Measurements from ENCODE around the gene AS3MT.
"Not testable (repeated sequence)": the region's sequence is repeated elsewhere in the genome, so short reads cannot be mapped to it uniquely, and the experiment has no call there.

AS3MT gene

GRCh38 chr10:102919246-102919959 lies 50.1 kb downstream of the AS3MT start:
- DNase-seq (ENCODE audit: low read depth in 2 of 2) = peak in 1 of 2 donors; percentile 9

- no peak for DNase-seq (ENCODE audit: low read depth in 2 of 2)
These were observed 50.9 kb downstream of the AS3MT start for GRCh38 chr10:102919992-102920739.

DNA sequence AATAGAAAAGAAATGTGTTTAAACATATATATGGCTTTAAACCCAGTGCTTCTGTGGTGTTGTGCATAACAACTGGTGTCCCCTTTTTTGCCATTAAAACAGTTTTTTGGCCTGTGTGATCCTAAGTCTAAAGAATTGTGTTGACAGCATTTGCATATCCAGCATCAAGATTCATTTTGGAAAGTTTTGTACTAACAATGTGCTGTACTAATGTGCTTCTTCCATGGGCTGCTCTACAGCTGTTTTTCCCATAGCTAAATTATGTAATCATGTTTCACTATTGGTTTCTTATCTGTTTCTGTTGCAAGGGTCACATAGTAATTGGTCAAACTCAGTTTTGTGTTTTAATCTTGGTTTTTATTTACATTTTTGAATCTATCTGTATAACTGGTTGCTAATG lies 54.3 kb downstream of the AS3MT start:
- DNase-seq (ENCODE audit: low read depth in 2 of 2) = no peak

DNA sequence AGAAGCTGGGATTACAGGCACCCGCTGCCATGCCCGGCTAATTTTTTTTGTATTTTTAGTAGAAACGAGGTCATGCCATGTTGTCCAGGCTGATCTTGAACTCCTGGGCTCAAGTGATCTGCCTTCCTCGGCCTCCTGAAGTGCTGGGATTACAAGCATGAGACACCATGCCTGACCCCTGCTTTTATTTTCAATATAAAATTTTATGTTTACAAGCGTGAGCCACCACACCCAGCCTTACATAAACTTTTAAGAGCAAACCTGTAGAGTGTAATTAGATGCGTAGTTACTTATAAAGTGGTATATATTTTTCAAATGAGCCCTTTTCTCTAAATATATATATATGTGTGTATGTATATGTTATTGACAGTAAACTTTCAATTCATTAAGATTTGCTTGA lies 57.6 kb downstream of the AS3MT start:
- DNase-seq (ENCODE audit: low read depth in 2 of 2) = no peak

GRCh38 chr10:102927311-102928010 lies 58.2 kb downstream of the AS3MT start:
- DNase-seq (ENCODE audit: low read depth in 2 of 2) = no peak

GRCh38 chr10:102928442-102928841 lies 59.2 kb downstream of the AS3MT start:
- not testable (repeated sequence) for DNase-seq (ENCODE audit: low read depth in 2 of 2)

- DNase-seq (ENCODE audit: low read depth in 2 of 2) = no peak
These were observed 61.5 kb downstream of the AS3MT start for GRCh38 chr10:102930720-102931119.

- no peak for DNase-seq (ENCODE audit: low read depth in 2 of 2)
These were observed 62.4 kb downstream of the AS3MT start for GRCh38 chr10:102931643-102932042.

GRCh38 chr10:102935505-102935904 lies 66.2 kb downstream of the AS3MT start:
- no peak for DNase-seq (ENCODE audit: low read depth in 2 of 2)

DNA sequence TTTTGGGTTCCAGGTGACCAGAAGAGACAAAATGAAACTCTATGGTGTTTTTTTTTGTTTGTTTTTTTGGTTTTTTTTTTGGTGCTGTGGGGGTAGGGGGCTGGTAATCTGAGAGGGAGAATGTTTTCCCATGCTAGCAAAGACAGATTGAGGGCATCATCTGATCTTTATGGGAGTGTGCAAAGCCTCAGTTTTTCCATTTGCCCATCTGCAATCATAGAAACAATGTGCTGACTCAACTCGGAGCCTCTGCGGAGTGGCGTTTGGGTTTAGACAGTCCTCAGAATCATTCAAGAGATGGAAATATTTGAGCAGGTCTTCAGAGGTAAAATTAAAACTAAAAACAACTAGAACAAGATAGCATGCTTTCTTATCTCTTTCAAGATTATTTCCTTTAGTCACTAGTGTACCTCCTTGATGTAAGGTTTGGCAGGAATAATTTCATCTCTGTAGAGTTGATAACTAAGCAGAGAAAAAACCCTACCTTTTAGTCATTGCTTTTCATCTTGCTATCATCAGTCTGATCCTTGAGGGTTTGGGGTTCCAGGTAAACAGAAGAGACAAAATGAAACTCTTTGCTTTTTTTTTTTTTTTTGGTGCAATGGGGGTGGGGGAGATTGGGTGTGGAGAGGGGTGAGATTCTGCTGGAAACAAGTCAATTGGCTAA lies 66.8 kb downstream of the AS3MT start:
- peak; percentile 11 to 22 for DNase-seq (ENCODE audit: low read depth in 2 of 2)

DNA sequence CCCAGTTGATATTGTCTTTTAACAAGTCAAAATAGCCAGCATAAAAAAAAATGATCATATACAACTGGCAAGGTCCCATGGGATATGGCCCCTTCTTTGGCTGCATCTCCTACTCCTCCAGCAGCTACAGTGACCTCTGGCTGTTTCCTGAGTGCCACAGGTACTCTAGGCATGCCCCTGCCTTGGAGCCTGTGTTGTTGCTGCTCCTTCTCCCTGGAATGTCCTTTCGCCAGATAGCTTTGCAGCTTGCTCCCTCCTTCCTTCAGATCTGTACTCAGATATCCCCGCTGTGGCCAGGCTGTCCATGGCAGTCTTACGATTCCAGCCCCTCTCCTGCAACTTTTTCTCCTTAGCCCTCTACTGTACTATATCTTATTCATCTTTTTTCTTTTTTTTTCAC lies 72.1 kb downstream of the AS3MT start:
- no peak for DNase-seq (ENCODE audit: low read depth in 2 of 2)

- DNase-seq (ENCODE audit: low read depth in 2 of 2) = no peak
These were observed 76.2 kb downstream of the AS3MT start for GRCh38 chr10:102945449-102945848.

GRCh38 chr10:102945962-102946361 lies 76.7 kb downstream of the AS3MT start:
- no peak for DNase-seq (ENCODE audit: low read depth in 2 of 2)

DNA sequence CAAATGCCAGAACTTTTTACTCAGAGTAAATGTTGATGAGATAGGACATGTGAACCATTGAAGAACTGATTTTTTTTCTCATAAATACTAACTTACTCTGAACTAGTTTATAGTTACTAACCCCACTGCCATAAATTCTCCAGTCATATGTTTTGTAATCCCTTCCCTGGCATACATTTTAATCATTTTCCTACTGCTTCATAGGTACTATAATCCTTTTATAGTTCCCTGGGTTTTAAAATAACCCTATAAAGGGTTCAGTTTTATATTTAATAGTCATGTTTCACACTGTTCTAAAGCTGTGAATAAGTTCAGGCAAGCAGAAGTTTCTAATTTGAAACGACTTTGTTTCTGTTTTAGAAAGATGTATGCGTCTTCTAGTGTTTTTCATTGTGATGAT lies 77.7 kb downstream of the AS3MT start:
- no peak for DNase-seq (ENCODE audit: low read depth in 2 of 2)

- DNase-seq (ENCODE audit: low read depth in 2 of 2) = no peak
These were observed 78.9 kb downstream of the AS3MT start for GRCh38 chr10:102948176-102948575.

DNA sequence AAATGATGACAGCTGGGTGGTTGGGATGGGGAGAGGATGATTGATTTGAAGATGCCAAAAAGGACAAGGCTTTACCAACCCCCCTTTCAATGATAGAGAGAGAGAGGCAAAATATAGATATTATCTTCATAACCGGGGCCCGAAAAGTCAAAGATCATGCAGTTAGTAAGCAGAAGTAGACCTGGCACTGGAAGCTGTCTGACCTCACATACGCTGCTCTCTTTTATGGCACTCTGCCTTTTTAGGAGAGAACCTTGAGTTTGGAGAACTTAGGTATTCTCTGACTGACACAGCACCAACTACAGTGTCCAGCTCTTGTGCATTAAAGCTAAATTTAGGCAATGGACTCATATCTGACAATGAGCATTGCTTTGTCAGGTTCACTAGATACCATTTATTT lies 79.5 kb downstream of the AS3MT start:
- DNase-seq (ENCODE audit: low read depth in 2 of 2) = no peak

- DNase-seq (ENCODE audit: low read depth in 2 of 2) = no peak
These were observed 80.6 kb downstream of the AS3MT start for GRCh38 chr10:102949916-102950315.

- no peak for DNase-seq (ENCODE audit: low read depth in 2 of 2)
These were observed 82.0 kb downstream of the AS3MT start for GRCh38 chr10:102951316-102951715.

Measured in activated CD4-positive, alpha-beta T cell treated with anti-CD3 and anti-CD28 coated beads for 24 hours (primary cell).